GM21619 (cell line): Measurements from ENCODE around the gene RASGRP2.

Experiments used
- ATAC-seq: cut with Tn5 transposase; IDR thresholded peaks from one replicate; pipeline ENCODE4 v1.9.1; 2021; ENCODE audit not compliant: unreplicated experiment

Gene RASGRP2

DNA sequence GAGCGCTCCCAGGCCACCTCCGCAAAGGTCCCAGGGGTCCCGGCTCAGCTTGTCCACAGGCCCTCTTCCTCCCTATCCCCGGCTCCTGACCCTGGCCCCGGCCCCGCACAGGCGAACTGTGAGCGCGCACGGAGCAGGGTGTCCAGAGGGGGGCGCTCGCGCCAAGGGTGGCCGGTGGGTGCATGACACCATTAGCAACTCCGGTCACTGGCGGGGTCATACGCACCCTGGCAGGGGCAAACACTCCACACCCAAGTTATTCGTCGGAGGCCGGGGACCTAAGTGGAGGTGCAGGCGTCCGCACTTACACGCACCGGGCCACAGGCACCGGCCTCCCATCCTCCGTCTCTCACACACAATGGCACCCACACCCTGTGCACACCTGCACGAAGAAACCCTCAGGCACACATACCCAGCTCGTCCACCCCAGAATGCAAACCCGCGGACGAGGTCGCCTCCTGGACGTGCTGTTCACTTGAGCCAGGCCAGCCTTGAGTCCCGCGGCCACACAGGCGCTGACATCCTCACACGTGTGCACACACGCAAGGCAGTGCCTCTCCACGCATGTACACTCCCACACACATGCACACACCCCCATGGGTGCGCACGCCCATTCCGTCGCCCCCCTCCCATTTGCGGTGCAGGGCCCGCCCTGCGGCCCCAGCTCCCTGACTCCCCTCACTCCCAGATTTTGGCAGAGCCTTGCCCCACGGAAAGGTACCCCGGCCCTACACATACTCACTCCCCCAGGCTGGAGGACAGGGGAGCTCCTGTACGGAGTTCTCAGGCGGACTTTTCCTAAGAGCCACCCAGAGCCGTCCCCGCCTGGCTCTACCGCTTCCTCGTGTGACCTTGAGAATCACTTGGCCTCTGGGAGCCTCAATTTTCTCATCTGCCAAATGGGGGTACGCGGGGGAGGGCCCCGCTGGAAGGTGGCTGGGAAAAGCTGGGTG lies at the start of gene RASGRP2:
Gene RASGRP2, minus strand, starts transcription at position 552 of the 953 bp plus-strand sequence. CDS start 1,276 bp downstream, outside the sequence.
- ATAC-seq: no peak

DNA sequence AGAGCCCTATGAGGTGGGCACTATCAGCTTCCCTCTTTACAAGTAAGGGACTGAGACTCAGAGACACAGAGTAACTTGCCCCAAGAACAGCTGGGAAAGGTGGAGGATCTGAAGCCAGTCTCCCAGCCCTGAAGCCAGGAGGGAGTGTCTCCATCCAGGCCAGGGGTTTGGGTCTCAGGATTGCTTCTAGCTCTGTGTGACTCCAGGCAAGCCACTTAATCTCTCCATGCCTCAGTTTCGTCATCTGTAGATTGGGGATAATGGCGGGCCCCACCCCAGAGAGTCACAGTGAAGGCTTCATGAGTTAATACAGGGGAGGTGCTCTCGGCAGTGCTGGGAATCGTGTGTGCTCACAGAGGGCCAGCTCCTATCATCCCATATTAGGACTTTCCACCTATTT lies 48.5 kb upstream of the RASGRP2 start:
- no peak for ATAC-seq

DNA sequence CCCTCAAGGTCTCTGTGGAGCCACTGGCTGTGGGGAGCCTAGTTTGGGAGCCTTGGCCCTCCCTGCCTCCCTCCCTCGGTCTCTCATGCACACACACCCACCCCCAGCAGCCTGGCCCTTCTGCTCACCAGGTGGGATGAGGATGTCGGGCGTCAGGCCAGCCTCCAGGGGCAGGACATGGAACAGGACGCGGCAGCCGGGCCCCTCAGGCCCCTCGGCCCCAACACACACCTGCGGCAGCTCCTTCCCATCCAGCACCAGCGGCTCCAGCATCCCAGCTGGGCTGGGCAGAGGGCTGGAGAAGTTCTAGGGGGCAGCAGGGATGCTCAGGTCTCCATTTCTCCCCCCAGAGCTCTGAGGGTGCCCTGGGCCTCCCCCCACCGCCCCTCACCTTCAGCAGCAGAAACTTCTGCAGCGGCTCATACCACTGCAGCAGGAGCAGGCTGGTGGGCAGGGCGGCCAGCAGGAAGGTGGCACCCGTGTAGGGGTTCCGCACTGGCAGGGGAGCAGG lies 47.9 kb upstream of the RASGRP2 start:
- no peak for ATAC-seq

DNA sequence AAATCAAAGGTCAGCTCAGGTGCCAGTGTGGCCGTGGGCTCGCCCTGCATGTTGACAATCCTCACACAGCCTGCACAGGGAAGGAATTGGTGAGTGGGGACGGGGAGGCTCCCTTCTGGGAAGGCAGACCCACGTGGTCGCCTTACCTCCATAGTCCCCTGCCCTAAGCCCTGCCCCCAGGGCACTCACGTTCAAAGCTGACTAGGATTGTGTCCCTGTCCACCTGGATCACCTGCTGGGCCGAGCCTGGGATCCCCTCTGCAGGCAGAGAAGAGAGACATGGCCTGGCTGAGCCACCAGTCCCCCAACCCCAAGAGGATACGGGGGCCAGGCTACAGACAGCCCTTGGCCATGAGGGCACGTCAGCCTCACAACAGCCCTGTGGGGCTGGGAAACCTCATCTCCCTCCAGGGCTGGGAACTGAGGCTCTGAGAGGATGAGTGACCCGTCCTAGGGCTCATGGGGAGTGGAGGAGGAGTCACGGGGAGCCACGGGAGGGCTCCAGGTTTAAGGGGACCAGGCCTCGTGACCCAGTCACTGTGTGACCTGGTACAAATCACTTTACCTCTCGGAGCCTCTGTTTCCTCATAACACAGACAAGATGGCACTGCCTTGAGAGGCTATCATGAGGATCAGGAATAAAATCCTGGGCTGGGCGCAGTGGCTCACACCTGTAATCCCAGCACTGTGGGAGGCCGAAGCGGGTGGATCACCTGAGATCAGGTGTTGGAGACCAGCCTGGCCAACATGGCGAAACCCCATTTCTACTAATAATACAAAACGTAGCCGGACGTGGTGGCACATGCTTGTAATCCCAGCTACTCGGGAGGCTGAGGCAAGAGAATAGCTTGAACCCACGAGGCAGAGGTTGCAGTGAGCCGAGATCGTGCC lies 46.5 kb upstream of the RASGRP2 start:
- no peak for ATAC-seq

DNA sequence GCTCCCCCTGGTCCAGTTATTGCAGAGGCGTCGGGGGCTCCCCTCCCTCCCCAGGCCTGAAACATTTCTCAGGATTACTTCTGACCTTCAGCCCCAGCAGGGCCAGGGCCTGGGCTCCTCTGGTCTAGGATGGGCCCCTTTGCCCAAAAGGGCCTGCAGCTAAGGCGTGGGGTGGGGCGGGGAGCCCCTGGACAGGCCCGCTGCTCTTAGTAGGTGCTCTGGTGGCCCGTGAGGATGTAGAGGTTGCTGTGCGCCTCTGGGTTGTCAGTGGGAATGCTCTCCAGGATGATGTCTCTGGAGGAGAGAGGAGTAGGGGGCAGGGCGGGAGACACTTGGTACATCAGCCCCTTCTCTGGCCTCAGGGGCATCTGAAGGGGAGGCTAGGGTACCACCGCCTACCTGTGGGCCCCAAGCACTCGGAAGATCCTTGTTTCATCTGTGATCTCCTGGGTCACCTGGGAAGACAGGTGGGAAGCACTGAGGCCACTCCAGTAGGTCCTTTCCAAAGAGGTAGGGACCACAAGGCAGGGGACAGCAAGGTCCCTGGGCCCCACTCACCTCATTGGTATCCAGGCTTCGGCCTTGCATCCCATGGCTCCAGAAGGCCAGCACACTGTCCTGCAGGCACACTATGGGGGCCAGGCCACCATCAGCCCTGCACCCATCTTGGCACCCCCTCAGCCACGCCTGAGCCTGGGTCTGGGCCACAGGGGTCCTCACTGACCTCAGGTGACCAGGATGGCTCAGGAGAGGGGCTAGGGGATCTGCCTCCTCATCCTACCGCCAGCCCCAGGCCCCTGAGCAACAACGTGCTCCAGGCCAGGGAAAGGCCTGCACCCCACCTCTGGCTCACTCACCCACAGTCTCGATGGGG lies 45.6 kb upstream of the RASGRP2 start:
- ATAC-seq: no peak

DNA sequence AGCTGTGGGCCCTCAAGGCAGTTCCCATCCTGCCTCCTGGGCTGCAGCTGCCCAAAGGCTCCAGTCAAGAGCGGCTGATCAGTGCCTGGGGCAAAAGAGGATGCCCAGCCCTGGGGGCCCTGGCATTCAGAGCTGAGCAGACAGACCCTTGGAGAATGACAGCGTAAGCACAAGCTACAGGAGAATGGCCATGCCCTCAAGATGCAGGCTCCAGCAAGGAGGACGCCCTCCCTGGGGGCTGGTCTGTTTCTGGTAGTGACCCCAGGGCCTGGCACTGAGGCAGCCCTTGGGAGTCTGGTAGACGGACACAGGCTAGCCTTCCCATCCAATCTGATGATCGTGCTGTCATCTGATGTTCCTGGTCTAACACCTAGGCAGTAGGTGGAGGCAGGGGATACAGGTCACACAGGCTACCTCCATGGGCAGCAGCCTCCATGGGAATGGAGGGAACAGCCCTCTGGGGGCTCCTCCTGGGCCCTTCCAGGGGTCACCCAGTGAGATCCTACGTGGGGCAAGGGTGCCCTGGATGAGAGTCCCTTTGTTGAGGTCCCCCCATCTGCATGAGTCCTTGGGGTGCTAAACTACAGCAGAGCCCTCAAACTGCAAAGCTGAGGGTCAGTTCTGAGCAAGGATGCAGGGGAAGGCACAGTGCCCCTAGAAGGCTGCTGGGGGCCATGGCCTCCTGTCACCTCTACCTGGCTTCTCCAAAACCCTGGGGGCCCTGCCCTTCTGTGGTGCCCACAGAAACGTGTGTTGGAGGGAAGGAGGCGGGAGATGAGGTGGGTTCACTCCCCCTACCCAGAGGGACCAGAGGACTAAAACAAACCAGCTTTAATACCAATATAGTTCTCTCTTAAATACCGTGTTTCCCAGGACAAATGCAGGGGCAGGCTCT lies 44.6 kb upstream of the RASGRP2 start:
- ATAC-seq: no peak

DNA sequence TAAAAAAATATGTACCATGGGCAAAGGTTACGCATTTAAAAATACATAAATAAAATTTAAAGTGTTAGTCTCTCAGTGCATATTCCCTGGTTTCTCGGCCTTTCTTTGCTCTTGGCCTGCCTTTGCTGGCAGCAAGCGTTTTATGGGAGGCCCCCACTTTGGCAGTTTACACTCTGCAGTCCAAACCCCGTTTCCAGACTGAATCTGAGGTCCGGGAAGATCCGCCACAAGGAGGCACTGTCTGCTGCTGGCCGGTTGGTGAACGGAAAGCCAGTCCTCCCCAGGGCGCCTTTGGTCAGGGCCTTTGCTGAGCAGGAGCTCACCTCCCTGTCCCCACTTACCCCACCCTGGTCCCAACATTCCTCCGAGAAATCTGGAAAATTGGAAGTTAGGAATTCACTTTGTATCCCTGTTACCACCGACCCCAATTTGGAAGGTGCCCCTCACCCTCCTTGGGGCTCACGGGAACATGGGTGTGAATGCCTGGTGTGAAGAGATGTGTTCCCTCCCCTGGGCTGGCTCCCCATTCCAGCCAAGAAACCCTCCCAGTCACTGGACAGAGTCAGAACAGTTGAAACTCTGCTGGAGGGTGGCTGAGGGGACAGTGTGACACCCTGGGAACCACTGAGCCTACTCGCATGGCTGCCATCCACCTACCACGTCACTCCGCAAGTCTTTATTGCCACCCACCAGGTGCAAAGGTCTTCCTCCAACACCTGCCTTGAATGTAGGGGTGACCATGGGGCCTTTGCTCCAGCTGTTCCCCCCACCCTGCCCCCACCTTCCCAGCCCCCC lies 43.8 kb upstream of the RASGRP2 start:
- ATAC-seq: no peak

DNA sequence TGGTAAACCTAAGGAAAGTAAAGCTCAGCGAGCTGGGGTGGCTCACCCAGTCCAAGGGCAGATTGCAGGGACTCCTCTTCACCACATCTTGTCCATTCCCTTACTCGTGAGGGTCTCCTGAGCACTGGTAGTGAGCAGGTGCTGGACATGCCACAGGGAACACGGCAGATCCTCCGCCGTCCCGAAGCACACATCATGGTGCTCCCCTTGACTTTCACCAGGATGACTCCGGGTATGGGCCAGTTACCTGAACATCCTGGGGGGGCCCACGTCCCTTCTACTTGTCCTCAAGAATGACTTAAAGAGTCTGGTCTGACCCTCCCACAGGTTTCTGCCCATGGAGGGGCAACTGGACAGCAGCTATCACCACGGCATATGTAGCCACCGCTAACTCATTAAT lies 42.4 kb upstream of the RASGRP2 start:
- no peak for ATAC-seq

DNA sequence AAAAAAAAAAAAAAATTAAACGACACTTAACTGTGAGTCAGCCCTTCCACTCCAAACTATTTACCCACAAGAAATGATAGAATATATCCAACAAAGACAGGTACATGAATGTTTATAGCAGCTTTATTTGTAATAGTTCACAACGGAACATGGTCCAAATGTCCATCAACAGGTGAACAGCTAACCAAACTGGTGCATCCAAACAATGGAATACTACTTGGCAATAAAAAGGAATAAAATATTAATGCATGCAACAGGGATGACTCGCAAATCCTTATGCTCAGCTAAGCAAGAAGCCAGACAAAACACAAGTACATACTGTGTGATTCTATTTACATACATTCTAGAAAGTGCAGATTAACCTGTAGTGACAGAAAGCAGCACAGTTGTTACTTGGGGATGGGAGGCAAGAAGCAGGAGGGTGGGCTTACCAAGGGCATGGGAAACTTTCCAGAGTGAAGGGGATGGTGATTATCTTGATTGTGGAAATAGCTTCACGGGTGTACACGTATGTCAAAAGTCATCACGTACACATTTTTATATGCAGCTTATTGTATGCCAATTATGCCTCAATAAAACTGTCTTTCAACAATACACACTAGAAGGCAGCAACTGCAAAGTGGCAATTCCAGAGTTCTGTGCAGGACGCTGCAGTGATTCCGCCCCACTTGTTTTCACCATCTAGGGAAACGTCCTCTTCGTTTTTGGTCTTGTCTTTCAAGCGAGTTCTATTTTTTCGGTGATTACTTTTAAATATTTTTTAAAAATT lies 41.1 kb upstream of the RASGRP2 start:
- ATAC-seq: no peak

DNA sequence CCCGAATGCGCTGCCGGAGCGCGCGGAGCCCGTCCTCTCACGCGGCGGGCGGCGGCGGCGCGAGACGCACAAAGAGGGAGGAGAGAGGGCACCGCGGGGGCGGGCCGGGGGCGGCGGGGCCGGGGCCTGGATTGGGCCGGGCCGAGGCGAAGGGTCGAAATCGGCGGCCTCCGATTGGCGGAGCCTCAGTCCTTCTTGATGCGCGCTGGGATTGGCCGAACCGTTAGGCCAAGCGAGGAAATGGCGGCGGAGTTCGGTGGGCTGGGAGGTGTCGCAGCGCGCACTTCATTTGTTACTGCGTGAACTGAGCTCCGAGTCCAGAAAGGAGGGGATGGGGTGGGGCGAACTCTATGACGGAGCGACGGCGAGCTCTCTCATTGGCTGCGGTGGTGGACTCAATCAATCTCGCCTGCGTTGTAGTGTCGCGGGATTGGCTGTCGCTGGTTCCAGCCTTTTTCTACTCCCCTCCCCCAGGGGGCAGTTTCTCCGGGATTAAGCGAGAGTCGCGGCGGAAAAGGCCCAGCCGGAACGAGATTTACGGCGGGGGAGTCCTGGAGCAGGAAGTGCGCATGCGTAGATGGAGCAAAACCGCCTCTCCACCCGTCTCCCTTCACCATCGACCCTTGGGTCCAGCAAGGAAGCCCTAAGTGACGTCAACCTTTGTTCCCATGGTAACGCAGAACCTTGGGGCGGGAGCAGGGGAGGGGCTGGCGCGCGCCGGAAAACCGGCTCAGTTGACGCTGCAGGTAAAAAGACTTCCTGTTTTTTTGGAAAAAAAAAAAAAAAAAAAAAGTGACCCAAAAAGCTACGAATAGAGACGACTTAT lies 34.7 kb upstream of the RASGRP2 start, which contains the start of gene SF1:
Gene SF1, minus strand, starts transcription at position 70 of the 826 bp plus-strand sequence. CDS start 150 bp downstream, outside the sequence.
- ATAC-seq: peak; percentile 71

DNA sequence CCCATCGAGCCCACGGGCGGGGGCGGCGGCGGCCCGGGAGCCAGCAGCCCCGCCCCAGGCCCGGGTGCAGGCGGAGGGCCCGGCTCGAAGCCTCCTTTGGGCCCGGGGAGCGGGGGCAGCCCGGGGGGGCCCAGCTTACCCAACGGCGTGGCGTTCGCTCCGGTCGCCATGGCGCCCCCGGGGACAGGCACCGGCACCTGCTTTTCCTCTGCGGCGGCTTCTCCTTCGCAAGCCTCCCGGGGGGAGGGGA lies 34.2 kb upstream of the RASGRP2 start:
- no peak for ATAC-seq

DNA sequence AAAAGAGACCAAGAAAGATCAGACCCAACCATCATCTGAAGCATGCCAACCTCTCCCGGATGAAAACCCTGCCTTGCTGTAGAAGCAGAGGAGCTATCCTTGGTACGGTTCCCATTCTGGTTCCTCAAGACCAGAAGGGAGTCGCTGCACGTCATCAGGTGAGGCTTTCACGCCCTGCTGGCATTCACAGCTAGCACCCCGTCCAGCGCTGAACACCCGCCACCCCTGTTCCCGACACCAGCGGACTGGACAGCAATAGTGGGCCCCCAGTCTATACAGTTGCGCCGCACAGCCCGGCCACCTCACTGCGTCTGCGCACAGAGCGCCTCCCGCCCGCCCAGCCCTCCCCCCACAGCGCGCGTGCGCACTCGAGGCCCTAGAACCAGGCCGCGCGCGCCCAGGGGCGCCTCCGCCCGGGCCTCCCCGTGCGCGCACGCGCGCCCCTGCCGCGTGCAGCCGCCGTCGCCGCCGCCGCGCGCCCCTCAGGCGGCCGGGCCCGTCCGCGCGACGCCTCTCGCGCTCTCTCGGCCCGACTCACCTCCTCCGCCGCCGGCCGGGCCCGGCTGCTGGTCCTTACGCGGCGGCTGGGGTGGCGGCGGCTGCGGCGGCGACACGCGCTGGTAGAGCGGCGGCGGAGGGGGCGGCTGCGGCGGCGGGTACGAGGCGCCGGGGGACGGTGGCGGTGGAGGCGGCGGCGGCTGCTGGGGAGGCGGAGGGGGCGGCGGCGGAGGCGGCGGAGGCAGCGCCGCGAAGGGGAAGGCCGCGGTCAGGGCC lies 33.7 kb upstream of the RASGRP2 start:
- no peak for ATAC-seq

DNA sequence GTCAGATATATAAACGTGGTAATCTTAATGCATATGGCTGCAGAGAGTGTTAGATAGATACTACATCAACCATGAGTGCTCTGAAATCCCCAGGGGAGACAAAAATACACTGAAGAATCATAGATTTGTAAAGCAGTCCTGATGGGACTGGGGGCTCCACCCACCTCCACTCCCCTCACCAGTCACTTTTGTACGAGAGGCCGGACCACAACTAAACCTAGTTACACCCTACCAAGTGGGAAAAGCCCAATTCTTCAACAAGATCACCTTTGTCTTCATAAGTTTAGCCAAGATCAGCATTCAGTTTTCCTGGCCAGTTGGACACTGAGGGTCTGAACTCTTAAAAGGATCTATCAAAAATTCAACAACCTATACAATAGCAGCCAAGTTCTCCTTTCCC lies 32.9 kb upstream of the RASGRP2 start:
- no peak for ATAC-seq

DNA sequence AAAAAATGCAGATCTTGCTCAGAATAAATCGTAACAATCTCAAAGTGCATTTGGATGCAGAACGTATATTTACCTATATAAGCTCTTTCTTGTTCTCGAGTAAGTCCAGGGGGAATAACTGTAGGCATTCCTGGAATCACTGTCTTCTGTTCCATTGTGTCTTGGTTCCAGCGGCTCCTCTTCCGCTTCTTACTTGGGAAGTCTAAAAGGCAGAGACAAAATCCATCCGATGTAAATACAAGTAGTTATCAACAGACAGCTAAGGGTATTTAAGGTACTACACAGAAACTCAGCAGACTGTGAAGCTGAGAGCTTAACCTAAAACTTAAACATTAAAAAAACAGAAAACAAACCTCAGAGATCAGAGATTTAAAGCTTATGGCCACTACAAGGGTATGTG lies 32.5 kb upstream of the RASGRP2 start:
- no peak for ATAC-seq

DNA sequence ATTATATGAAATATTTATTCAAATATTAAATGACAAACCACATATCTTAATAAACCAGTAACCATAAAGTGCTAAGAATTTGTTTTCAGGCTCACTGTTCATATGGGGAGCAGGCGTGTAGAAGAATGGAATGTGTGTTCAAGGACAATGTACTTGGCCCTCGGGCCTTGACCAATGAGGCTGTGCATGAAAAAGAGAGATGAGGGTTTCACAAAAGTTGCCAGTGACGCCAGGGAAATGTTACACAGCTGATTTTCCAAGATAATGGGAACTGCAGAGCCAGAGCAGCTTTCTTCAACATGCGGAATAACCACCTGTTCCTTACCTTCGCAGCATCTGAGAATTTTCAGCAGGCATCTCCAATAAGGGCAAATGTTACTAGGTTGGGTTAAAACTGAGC lies 30.2 kb upstream of the RASGRP2 start:
- no peak for ATAC-seq

DNA sequence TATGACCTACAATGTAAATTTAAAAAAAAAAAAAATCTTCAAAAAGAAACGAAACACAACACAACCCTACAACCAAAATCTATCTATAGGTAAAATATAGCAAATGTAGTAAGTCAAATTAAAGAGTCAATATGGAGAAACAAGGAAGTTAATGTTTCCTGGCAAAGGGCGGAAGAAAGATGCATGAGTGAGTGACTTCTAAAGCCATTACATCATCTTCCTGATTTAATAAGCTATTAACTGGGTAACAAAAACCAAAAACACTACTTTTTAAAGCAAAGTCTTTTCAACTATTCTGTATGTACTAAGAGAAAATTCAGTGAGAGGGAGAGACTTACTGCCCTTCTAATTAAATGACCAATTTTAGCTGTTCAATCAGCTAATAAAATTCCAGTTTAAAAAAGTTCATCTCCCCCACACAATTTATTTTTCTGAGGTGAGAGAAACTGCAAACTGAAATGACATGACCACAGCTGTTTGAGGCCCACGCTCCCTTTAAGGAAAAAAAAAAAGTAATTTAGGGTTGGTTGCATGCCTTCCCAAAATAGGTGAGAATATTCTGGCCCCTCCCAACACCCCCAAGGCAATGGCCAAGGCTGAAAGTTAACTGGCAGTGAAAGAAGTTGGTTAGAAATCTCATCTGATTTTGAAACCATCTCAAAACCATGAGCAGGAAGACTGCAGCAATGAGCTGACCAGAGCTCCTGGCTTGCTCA lies 28.5 kb upstream of the RASGRP2 start:
- no peak for ATAC-seq
